Lower lobe of right lung (tissue), 2 donors: ENCODE results near the gene SLC39A5. TPM values are rescaled to one million over a fixed set of nuclear protein-coding genes. Genes with fewer than 3 reads are reported as not detected.
A peak's percentile ranks its signal among the peaks of the same experiment; 100 is the strongest.

Experiments
- ATAC-seq, 2 donors: fragments of 200-7000 bp; cut with Tn5 transposase; one replicate each; pipeline ENCODE4 v1.9.1; 2020 to 2022; ENCODE audit warnings: mild to moderate bottlenecking in 2 of 2, moderate library complexity in 2 of 2
- DNase-seq: peaks from one replicate; pipeline ENCODE4 v3.0.0-alpha.2; 2020
- H3K27ac ChIP-seq: fragments of 200-600 bp; one replicate; pipeline ENCODE4 v1.8.0; 2022
- H3K27me3 ChIP-seq: fragments of 200-600 bp; one replicate; pipeline ENCODE4 v1.8.0; 2022; ENCODE audit warnings: low read depth
- H3K36me3 ChIP-seq: fragments of 200-600 bp; one replicate; pipeline ENCODE4 v1.8.0; 2022; ENCODE audit warnings: mild to moderate bottlenecking
- H3K4me1 ChIP-seq: fragments of 200-600 bp; one replicate; pipeline ENCODE4 v1.8.0; 2022
- H3K4me3 ChIP-seq: fragments of 200-600 bp; one replicate; pipeline ENCODE4 v1.8.0; 2022; ENCODE audit warnings: mild to moderate bottlenecking
- H3K9me3 ChIP-seq: fragments of 200-600 bp; one replicate; pipeline ENCODE4 v1.8.0; 2022
- intact Hi-C: fragments of 100-400 bp; cut with DNase I; formaldehyde crosslinking; loops from one replicate; pipeline ENCODE4 v1.11.0; 2022
- total RNA-seq: library from RNA; stranded (reverse); fragmentation: NEBNext Ultra II Directional; extraction: Animal tissue kit (Norgen Biotek cat#: 25700); gene quantifications from one replicate; pipeline ENCODE4 v1.2.1, GENCODE V29; 2021
- TF ChIP-seq, protein P1 (sequence below): fragments of 200-600 bp; IDR thresholded peaks from one replicate; pipeline ENCODE4 v1.8.0; 2022; ENCODE audit warnings: antibody characterized with exemption, mild to moderate bottlenecking
- donor health status: DM: no; HTN: yes; CAD: no; lungs with severe emphysema.

The SLC39A5 gene
- total RNA-seq, 1 donor from 2014 or later: not detected

DNA sequence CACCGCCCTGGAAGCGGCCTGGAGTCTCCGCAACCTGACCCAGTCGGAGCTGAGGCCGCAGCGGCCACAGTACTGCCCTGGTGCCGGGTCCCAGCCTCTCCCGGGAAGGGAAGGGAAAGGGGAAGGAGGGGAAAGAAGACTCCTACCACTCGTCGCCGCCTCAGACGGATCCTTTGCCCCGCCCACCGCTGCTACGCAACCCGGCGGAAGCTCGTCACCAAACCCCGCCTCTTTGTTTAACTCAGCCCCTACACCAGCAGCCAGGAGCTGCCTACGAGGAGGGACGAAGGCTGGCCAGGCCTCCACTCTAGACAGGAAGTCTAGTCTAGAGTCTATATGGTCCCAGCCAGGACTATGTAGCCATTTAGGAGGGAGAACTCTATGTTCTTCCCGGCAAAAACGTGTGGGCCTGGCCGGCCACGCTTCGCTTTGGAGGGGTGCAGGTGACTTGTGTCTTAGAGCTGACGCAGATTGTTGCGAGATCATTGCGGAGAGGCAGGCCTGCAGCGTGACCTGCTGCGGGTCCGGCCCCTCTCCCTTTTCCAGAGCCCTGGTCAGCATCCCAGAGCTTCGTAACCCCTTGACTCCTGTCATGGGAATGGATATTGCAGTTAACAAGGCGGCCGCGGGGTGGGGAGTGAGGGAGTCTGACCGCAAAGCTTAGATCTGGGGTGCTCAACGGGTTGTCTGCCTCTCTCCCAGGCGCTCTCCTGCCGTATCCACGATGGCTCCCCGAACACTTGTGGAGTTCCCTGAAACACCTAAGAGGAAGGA lies 7.9 kb upstream of the SLC39A5 start, which contains the start of gene RNF41:
RNF41 (minus strand) TSS at position 166 of the 774 bp plus-strand sequence. CDS start 7,875 bp downstream, outside the sequence.
- H3K27ac ChIP-seq: peak within 1 kb of the TSS; percentile 96
- H3K9me3 ChIP-seq: no peaks in the 10 kb centered on the region
- H3K36me3 ChIP-seq: peaks cover 5% of the 10 kb centered on the region
- ATAC-seq: peak; percentile 92 to 93
- H3K4me1 ChIP-seq: peaks cover 43% of the 10 kb centered on the region
- DNase-seq: peak; percentile 98
- intact Hi-C loops: no loop called here
- peak within 1 kb of the TSS; percentile 80 for H3K4me3 ChIP-seq
- H3K27me3 ChIP-seq: no peaks in the 10 kb centered on the region
- TF ChIP-seq, protein P1, sequence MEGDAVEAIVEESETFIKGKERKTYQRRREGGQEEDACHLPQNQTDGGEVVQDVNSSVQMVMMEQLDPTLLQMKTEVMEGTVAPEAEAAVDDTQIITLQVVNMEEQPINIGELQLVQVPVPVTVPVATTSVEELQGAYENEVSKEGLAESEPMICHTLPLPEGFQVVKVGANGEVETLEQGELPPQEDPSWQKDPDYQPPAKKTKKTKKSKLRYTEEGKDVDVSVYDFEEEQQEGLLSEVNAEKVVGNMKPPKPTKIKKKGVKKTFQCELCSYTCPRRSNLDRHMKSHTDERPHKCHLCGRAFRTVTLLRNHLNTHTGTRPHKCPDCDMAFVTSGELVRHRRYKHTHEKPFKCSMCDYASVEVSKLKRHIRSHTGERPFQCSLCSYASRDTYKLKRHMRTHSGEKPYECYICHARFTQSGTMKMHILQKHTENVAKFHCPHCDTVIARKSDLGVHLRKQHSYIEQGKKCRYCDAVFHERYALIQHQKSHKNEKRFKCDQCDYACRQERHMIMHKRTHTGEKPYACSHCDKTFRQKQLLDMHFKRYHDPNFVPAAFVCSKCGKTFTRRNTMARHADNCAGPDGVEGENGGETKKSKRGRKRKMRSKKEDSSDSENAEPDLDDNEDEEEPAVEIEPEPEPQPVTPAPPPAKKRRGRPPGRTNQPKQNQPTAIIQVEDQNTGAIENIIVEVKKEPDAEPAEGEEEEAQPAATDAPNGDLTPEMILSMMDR: no peak

DNA sequence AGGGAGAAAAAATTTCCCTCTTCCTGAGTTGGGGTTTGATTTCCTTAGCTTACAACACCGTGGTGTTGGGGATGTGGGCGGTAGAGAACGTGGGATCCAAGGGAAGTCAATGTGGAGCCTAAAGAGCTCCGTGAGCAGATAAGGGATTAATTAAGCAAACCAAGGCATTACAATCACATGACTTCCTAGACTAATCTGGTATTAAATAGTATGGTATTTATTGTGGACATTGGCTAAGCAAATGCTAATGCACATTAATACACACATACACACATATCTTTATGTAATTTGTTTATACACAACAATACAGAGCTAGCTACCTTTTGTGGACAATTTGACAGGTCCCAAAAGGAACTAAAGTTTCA lies 7.3 kb upstream of the SLC39A5 start:
- H3K27me3 ChIP-seq: no peaks in the 10 kb centered on the region
- H3K9me3 ChIP-seq: no peaks in the 10 kb centered on the region
- peak overlapping the region; percentile 80 for H3K4me3 ChIP-seq
- no peak for ATAC-seq
- intact Hi-C loops: no loop called here
- TF ChIP-seq, protein P1: no peak
- peak overlapping the region; percentile 96 for H3K27ac ChIP-seq
- no peak for DNase-seq
- peaks cover 43% of the 10 kb centered on the region for H3K4me1 ChIP-seq
- H3K36me3 ChIP-seq: peaks cover 3% of the 10 kb centered on the region

DNA sequence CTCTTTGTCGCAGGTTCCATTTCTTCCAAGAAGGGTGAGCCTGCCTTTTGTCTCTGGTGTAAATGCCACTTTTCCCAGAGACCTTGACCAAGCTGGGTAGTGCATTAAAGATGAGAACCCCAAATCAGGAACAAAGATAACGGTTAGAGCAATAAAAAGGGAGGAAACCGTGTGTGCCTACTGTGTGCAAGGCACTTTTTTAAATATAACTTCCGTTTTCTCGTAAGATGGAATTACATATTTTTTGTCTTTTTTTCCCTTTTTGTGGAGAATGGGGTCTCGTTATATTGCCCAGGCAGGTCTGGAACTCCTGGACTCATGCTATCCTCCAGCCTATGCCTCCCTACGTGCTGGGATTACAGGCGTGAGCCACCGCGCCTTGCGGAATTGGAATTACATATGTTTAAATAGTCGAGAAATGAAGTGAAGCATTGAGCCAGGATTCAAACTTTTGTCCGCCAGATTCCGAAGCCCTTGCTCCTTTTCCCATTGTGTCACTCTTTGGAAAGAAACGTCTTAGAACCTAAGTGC lies 6.2 kb upstream of the SLC39A5 start:
- Histone ChIP-seq H3K27ac (peak overlapping the region; percentile 96), H3K36me3 (peaks cover 8% of the 10 kb centered on the region), H3K9me3 (no peaks in the 10 kb centered on the region), H3K27me3 (no peaks in the 10 kb centered on the region), H3K4me1 (peaks cover 43% of the 10 kb centered on the region), H3K4me3 (peak overlapping the region; percentile 77)
- intact Hi-C loops: no loop called here
- TF ChIP-seq, protein P1: no peak
- DNase-seq (no peak), ATAC-seq (no peak)

DNA sequence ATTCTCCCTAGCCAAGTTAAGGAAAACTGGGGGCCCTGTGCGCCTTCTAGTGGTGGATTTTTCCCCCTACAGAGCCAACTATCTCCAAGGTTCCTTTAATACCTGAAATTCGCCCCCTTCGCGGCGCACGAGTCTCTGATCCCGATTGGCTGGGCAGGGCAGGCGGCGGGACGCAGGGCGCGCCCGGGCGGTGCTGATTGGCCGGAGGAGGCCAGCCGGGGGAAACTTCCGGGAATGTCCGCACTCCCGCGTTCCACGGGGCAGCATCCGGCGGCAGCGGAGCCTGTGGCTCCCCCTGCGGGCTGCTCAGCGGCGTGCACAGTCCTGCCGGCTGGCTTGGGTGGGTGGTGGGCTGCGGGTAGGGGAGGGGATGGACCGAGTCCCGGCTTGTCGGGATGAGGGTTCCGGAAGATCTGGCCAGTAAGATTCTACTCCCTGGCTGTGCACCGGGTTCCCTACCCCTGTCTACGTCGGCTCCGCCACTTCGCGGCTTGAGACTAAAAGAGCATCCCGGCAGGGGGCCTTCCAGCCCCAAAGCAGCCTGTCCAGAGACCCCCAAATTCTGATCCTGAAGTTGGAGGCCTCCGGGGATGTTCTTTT lies 5.6 kb upstream of the SLC39A5 start, which contains the start of gene NABP2:
NABP2 (plus strand) TSS at position 241 of the 600 bp plus-strand sequence. CDS start 515 bp downstream, outside the sequence.
- no peaks in the 10 kb centered on the region for H3K9me3 ChIP-seq
- peaks cover 13% of the 10 kb centered on the region for H3K36me3 ChIP-seq
- TF ChIP-seq, protein P1: peak; percentile 87
- DNase-seq (peak; percentile 98), ATAC-seq (peak; percentile 90 to 93)
- H3K27me3 ChIP-seq: no peaks in the 10 kb centered on the region
- intact Hi-C loops: no loop called here
- H3K4me1 ChIP-seq: peaks cover 43% of the 10 kb centered on the region
- peak within 1 kb of the TSS; percentile 77 for H3K4me3 ChIP-seq
- H3K27ac ChIP-seq: peak within 1 kb of the TSS; percentile 96

DNA sequence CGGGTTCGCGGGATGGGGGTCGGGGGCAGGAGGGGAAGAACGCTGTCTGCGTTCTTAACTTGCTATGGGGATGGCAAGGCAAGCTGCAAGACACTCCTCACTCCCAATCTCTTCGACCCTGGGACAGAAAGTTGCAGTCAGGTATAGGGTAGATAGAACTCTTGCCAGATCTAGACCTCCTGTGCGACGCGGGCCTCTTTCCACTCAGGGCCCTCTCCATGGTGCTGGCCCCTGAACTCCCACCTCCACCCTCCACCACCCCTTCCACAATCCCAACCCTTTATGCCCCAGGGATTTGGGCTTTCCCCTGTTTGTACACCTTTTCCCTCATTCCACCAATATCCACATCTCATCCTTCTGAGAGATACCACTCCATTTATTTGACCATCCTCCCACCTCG lies 4.9 kb upstream of the SLC39A5 start:
- TF ChIP-seq, protein P1: no peak
- intact Hi-C loops: no loop called here

More for the DNA sequence above, 4.9 kb upstream of the SLC39A5 start:
- H3K9me3 ChIP-seq: no peaks in the 10 kb centered on the region
- H3K27ac ChIP-seq: no peak overlapping the region
- H3K4me1 ChIP-seq: peaks cover 40% of the 10 kb centered on the region
- no peak for ATAC-seq
- H3K4me3 ChIP-seq: peak overlapping the region; percentile 77
- peaks cover 14% of the 10 kb centered on the region for H3K36me3 ChIP-seq
- DNase-seq: no peak
- no peaks in the 10 kb centered on the region for H3K27me3 ChIP-seq
